ENCODE data around the gene KCTD7.
"Not testable (repeated sequence)": the region's sequence is repeated elsewhere in the genome, so short reads cannot be mapped to it uniquely, and the experiment has no call there.

Gene KCTD7

DNA sequence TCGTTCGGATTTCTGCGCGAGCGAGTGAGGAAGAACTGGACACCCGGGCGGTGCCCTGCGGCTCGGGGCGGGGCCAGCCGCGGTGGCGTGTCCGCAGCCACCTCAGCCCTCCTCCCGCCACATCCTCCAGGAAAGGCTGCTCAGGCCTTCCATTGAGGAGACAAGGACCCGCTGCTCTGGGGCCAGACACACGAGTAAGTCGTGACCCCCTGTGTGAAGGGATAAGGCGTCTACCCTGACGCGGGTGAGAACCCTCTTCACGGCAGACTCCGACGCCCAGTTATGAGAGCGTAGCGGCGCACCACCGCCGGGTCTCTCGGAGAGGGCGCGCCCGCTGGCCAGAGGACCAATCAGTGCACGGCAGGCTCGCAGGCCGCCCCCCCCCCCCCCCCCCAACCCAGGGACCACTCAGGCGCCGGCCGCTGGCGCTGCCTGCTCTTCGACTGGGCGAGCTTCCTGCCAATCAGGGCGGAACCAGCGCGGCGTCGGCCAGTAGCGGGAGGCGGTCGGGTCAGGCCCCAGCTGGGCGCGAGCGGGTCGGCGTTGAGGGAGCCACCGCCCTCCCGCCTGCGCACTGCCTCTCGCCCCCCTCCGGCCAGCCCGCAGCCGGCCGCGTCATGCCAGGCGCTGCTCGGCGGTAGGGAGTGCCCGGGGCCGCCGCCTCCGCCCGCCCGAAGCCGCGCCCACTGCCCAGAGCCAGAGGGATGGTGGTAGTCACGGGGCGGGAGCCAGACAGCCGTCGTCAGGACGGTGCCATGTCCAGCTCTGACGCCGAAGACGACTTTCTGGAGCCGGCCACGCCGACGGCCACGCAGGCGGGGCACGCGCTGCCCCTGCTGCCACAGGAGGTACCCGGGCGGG lies at the start of gene KCTD7:
KCTD7 (plus strand) TSS at position 521 of the 861 bp plus-strand sequence; CDS start at position 705, 184 bp downstream.
- DNase-seq (ENCODE audit: low read depth), result peak; percentile 93
- H3K4me3 ChIP-seq (ENCODE audit: low read length), result peak within 1 kb of the TSS; percentile 84
- TF ChIP-seq, protein P1, sequence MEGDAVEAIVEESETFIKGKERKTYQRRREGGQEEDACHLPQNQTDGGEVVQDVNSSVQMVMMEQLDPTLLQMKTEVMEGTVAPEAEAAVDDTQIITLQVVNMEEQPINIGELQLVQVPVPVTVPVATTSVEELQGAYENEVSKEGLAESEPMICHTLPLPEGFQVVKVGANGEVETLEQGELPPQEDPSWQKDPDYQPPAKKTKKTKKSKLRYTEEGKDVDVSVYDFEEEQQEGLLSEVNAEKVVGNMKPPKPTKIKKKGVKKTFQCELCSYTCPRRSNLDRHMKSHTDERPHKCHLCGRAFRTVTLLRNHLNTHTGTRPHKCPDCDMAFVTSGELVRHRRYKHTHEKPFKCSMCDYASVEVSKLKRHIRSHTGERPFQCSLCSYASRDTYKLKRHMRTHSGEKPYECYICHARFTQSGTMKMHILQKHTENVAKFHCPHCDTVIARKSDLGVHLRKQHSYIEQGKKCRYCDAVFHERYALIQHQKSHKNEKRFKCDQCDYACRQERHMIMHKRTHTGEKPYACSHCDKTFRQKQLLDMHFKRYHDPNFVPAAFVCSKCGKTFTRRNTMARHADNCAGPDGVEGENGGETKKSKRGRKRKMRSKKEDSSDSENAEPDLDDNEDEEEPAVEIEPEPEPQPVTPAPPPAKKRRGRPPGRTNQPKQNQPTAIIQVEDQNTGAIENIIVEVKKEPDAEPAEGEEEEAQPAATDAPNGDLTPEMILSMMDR (conservative IDR thresholded peaks at IDR 0.05; ENCODE audit: low read depth, low read length), result no peak

DNA sequence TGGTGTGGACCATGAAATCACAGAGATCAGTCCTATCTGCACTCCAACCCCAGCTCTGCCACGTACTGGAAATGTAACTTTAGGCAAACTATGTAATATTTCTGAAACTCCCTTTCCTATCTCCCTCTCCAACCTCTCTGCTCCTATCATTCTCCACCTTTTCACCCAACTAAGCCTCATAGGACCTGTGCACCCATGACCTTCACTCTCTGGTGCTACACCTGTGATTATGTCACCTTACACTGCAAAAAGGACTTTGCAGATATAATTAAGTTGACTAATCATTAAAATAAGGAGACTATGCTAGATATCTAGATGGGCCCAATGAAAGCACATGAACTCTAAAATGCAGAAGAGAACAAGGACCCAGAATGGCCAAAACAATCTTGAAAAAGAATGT lies 48.3 kb upstream of the KCTD7 start:
- DNase-seq (ENCODE audit: low read depth), result not testable (repeated sequence)

DNA sequence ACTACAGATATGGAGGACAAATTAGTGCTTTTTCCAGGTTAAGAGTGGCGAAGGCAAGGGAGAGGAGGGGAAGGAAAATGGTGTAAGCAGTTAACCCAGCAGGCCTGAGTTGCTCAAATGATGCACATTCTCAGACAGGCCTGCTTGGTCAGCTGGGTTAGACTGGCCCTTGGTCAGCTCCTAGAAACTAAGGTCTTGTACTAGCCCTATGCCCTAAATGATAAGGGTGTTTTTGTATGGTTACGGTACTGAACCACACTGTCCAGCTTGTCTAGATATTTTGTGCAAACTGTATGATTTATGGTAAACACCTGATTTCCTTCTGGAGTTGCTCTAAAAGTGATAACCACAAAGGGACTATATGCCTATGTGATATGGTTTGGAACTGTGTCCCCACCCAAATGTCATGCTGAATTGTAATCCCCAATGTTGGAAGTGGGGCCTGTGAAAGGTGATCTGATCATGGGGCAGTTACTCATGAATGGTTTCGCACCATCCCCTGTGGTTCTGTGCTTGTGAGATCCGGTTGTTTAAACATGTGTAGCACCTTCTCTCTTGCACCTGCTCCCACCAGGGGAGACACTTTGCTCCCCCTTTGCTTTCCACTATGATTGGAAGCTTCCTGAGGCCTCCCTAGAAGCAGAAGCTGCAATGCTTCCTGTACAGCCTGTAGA lies 45.7 kb upstream of the KCTD7 start:
- not testable (repeated sequence) for DNase-seq (ENCODE audit: low read depth)

More for the DNA sequence above, 48.3 kb upstream of the KCTD7 start:
- H3K4me3 ChIP-seq (ENCODE audit: low read length), result not testable (repeated sequence)

DNA sequence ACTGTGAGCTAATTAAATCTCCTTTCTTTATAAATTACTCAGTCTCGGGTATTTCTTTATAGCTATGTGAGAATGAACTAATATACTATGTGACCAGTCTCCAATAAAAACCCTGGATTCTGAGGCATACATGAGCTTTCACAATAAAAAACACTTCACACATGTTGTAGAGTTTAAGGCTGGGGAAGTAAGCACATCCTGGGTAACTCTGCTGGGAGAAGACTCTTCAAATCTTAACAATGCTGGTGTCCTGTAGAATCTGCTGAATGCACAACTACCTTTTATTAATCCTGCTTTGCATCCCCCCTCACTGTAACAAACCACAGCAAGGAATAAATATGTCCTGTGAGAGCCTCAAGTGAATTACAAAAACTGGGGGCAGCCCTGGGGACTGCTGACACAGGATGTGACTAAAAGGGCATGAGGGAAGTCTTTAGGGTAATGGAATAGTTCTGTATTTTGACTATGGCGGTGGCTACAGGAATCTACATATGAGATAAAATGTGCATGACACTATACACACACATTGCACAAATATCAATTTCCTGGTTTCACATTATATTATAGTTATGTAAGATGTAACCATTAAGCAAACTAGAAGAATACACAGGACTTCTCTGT lies 45.1 kb upstream of the KCTD7 start:
- no peak overlapping the region for H3K4me3 ChIP-seq (ENCODE audit: low read length)
- TF ChIP-seq, protein P1 (conservative IDR thresholded peaks at IDR 0.05; ENCODE audit: low read depth, low read length), result no peak
- no peak for DNase-seq (ENCODE audit: low read depth)

More for the DNA sequence above, 45.7 kb upstream of the KCTD7 start:
- not testable (repeated sequence) for H3K4me3 ChIP-seq (ENCODE audit: low read length)

DNA sequence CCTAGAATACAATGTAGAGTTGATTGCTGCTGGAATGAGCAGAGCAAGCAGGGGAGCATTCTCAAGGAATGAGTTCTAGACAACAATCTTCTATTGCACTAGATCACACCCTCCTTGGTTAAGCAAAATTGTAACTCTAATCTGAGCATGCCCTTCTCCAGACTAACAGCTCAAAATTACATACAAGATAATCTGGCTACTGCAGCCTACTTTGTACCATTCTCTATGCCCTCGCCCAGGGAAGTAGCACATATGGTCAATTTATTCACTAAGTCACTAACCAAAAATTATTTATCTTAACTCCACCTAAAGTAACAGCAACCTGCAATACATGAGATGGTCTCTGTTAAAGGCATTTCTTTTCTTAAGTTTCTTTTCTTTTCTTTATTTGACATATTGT lies 42.5 kb upstream of the KCTD7 start:
- no peak for DNase-seq (ENCODE audit: low read depth)
- TF ChIP-seq, protein P1 (conservative IDR thresholded peaks at IDR 0.05; ENCODE audit: low read depth, low read length), result no peak
- no peak overlapping the region for H3K4me3 ChIP-seq (ENCODE audit: low read length)

DNA sequence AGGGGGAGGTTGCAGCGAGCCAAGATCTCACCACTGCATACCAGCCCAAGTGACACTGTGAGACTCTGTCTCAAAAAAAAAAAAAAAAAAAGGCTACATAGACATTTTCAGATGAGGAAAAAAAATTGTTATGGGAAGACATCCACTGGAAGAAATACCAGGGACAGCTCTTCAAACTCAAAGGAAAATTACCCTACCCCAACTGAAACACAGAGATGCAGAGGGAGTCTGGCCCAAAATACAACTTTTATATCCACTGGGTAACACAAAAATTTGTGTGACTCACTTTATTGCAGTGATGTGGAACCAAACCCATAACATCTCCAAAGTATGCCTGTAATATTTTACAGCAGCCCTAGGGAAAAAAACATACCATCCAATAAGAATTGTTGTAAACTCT lies 40.5 kb upstream of the KCTD7 start:
- DNase-seq (ENCODE audit: low read depth); H3K4me3 ChIP-seq (ENCODE audit: low read length): not testable (repeated sequence)

DNA sequence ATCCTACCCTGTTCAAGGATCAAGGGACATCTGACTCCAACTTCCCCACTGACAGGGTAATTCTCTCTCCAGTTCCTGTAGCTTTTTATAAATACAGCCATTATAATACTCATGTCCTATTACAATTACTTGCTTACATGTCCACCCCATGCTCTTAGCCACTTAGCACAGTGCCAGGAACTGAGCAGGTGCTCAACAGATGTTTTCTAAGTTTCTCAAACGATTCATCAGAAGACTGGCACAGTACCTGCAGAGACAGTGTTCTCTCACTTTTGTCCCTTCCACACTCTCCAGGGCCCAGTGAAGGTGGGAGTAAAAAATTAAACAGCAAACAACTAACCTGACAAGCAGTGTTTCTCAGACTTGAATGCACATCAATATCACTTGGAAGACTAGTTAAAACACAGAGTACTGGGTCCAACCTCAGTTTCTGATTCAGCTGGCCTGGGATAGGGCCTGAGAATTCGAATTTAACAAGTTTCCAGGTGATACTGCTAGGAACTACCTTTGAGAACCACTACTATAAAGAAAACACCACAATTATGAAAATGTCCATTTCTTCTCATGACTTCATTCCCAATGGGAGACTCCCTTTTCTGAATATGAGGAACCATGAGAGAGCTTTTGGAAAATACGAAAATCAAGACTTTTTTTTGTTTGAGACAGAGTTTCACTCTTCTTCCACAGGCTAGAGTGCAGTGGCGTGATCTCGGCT lies 39.7 kb upstream of the KCTD7 start:
- not testable (repeated sequence) for H3K4me3 ChIP-seq (ENCODE audit: low read length); DNase-seq (ENCODE audit: low read depth)

DNA sequence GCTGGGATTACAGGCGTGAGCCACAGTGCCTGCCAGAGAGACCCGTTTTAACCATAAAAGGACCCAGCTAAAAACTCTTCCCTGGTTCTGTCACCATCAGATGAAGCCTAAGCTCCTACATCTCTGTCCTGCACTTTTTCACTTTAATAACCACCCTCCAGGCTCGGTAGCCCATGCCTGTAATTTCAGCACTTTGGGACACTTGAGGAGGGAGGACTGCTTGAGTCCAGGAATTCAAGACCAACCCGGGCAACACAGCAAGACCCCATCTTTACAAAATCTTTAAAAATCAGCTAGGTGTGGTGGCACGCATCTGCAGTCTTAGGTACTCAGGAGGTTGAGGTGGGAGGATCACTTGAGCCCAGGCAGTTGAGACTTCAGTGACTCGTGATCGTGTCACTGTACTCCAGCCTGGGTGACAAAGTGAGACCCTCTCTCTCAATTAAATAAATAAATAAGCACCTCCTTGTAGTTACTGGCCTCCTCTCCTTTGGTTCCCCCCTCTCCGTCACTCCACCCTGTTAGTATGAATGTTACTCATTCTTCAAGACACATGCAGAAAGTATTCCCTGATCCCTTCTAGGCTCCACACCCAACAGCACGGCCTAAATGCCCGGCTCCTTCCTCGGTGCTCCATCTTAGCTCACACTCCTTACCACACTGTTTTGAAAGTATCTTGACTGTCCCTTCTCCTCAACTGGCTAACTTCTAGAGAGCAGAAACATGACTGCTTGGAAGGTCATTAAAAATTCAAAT lies 38.2 kb upstream of the KCTD7 start:
- H3K4me3 ChIP-seq (ENCODE audit: low read length), result peak overlapping the region; percentile 91
- DNase-seq (ENCODE audit: low read depth), result not testable (repeated sequence)

DNA sequence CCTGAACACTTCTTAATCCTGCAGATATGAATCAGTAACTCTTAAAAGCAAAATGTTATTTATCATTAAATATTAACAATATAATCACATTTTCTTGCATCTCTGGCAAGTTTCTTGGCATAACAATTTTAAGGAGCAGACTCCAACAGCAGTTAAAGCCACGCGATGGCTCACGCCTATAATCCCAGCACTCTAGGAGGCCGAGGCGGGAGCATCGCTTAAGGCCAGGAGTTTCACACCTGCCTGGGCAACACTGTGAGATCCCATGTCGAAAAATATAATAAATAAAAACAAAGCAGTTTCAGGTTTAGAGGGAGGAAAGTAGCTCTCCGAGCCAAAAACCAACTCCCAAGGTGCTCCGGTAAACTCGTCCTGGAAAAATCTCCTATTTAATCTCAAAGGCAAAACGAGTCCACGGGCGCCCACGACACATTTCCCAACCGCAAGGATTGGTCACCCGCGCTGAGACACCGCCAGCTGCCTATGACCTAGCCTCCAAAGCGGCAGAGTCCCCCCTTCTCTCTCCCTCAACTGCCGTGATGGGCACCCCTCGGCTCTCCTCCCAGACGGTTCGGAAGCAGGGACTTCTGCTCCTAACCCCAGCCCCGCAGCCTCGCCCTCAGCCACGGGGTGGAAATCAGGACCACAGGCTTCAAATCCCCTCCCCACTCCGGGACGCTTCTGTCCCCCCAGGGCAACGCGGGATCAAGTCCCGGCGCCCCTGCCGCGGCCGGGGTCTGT lies 37.5 kb upstream of the KCTD7 start:
- H3K4me3 ChIP-seq (ENCODE audit: low read length), result peak overlapping the region; percentile 91
- not testable (repeated sequence) for DNase-seq (ENCODE audit: low read depth)

Data from retinal pigment epithelial cell (primary cell).